A549 (cell line): ENCODE data around the gene NUDT21.

Experiments
- CTCF ChIP-seq: fragments of >200 bp; sonication (Bioruptor Twin); formaldehyde crosslinking; IDR thresholded peaks from 3 replicates; pipeline ENCODE4 v1.5.1; 2016
- EP300 ChIP-seq, 2 experiments: fragments of >200 bp; sonication (Bioruptor Twin); formaldehyde crosslinking; IDR thresholded peaks; 2 replicates in 1 of 2; 3 replicates in 1 of 2; pipeline ENCODE4 v1.6.1; 2016 to 2017
- JUNB ChIP-seq: fragments of >200 bp; sonication (Bioruptor Twin); formaldehyde crosslinking; IDR thresholded peaks from 2 replicates; pipeline ENCODE4 v1.6.1; 2016
- MYC ChIP-seq: IDR thresholded peaks from 2 replicates; pipeline ENCODE4 v1.6.1; 2012; ENCODE audit warnings: mild to moderate bottlenecking, inconsistent platforms, low read length, improper control_type of control experiment, borderline replicate concordance
- SMC3 ChIP-seq: fragments of >200 bp; sonication (Bioruptor Twin); formaldehyde crosslinking; IDR thresholded peaks from 3 replicates; pipeline ENCODE4 v1.6.1; 2018; ENCODE audit warnings: inconsistent platforms

GRCh38 chr16:56428091-56428490 is 23.0 kb downstream of the NUDT21 start:
- TF ChIP-seq SMC3 (no peak), CTCF (no peak), MYC (no peak), EP300 (IDR thresholded peaks at IDR 0.05) (no peak), JUNB (no peak)
